ENCODE results near the gene GAS7.

GAS7 gene

DNA sequence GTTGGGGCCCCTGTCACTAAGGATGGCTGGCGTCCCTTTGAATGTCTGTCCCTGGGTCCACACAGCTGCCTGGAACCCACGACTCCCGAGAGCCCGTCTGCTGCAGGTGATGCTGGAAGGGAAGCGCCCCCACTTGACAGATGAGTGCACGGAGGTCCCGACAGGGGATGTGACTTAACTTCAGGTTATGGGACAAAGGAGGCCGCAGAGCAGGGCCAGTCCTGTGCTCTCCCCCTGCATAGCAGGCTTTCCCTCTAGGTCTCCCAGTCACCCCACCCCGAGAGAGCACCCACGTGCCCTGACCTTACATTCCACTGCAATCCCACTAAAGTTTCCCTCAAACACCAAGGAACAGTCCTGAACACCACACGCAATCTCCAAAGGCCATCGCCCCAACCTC, 287.3 kb downstream of the GAS7 start:
- DNase-seq (ENCODE audit: low read depth): no peak

DNA sequence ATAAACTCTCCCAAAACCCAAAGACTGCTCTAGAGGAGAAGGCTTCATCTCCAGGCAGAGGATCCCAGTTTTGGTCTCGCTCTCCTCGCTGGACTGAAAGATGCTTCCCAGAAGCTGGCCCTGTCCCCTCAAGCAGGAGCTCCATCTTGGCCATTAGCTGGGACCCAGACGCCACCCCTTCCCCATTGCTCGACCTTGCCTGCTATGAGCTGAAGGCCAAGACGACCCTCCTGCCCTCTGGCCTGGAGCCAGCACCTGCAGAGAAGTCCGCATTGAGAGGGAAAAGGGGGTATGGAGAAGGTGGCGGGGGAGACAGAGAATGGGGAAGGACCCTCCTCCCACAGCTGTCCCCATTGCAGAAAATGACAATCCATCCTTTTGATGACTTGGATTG, 289.8 kb downstream of the GAS7 start:
- no peak for DNase-seq (ENCODE audit: low read depth)

DNA sequence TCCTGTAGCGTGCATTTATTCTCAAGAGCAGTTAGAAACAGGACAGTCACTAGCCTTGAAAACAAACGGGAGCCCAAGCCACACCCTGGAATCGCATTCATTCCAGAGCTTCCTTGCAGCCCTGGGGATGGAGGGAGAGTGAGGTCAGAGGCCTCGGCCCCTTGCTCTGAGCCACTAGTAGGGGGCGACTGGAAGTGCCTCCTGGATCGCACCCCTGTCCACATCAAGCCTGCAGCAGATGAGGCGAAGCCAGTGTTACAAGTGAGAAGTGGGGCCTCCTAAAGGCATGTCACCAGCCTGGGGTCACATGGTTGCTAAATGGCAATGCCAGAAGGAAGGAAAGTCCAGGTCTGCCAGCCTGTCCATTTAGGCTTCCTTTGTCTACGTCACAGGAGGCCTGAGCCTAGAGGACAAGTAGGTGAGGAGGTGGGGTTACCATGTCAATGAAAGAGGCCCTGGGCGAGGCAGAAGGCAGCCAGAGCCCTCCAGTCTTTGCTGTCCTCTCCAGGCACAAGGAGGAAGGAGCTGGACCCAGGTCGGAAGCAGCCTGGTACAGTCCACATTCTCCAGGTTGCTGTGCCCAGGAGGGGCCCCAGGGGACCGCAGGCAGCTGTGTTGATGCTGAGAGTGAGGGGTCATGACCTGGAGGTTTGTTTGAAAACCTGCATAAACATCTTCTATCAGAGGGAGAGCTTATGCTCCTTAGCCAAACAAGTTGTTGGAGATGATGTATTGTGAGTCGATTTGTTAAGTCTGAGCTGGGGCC, 290.3 kb downstream of the GAS7 start:
- no peak for DNase-seq (ENCODE audit: low read depth)

DNA sequence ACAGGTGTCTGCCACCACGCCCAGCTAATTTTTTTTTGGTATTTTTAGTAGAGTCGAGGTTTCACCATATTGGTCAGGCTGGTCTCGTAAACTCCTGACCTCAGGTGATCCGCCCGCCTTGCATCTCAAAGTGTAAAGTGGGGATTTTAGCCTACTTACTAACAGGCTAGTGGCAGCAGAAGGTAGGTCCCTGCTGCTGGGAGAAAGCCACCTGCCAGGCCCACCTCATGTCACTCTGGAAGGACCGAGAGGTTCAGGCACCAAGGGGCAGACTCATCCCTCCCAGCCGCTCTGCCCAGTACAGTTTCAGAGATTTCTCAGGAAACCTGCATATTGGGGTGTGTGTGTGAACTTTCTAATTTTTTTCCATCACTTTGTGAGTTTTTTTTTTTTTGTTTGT, 291.3 kb downstream of the GAS7 start:
- no peak for DNase-seq (ENCODE audit: low read depth)

DNA sequence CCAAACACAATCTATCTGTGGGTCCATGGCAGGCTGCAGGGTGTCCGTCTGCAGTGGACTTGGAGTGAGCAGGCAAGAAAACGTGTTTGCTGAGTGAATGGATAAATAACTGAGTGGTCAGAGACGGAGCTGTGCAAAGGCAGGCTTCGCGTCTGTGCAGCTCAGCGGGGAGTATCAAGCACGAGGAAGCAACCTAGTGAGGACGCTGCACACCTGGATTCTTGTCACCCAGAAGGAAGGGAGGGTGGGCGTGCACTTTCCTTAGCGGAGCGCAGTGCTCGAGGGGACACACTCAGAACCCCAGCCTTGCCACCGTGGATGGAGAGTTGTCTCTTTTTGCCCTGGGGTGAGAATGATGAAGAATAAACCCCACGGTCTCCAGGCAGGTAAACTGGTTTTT, 291.8 kb downstream of the GAS7 start:
- DNase-seq (ENCODE audit: low read depth): no peak

DNA sequence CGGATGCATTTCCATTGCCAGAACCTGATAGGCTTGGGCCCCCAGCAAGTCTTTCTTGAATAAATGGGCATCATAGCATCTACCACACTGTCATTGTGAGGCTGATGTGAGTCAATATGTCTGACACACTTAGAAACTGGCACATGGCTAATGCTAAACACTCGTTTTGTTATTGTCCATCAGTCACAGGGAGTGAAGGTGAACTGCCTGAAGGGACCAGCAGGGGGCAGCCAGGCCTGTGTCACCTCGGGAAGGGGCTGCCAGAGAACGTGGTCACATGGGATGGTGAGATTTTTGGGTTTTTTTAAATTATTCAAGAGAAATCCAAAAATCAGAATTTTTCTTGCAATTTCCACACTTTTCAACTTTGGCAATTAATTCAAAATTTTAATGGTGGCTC, 292.5 kb downstream of the GAS7 start:
- DNase-seq (ENCODE audit: low read depth): no peak

DNA sequence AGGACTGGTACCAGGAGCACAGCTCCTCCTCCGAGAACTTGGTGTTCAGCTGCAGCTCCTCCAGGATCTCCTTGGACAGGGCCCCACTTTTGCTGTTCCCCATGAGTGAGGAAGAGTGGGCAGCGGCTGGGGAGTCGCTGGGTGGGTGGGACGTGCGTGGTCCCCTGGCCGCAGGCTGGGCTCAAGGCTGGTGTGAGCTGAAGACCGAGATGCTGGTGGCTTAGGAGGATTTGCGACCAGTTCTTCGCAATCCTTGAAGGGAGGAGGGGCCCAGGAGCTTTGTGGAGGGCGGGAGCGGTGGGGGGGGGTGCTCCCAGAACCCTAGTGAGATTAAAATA, 293.4 kb downstream of the GAS7 start, which contains the start of gene RCVRN:
RCVRN (minus strand) TSS at position 194 of the 338 bp plus-strand sequence; CDS start at position 103, 91 bp downstream.
- DNase-seq (ENCODE audit: low read depth): no peak

DNA sequence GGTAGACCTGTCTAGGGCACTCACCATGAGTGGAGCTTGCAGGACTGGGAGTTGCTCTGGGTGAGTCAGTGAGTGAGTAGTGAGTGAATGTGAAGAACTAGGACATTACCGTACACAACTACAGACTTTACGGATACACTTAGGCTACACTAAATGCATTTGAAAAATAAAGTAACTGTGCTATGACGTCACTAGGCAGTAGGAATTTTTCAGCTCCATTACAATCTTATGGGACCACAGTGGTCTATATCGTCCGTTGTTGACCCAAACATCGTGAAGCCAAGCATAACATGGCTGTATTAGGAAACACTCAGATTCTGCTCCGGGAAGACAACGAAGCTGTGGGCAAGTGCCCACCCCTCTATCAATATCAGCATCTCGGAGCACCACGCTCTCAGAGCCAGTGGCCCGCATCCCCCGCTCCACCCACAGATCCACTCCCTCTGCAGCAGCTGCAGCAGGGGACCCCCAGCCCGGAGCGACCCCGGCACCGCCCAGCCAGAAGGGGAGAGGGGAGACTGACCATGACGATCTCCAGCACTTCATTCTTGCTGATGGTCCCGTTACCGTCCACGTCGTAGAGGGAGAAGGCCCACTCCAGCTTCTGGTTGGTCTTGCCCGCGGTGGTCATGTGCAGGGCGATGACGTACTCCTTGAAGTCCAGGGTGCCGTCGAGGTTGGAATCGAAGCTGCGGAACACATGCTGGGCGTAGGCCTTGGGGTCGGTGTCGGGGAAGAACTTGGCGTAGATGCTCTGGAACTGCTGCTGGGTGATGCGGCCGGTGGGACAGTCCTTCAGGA, 293.9 kb downstream of the GAS7 start:
- DNase-seq (ENCODE audit: low read depth): no peak

DNA sequence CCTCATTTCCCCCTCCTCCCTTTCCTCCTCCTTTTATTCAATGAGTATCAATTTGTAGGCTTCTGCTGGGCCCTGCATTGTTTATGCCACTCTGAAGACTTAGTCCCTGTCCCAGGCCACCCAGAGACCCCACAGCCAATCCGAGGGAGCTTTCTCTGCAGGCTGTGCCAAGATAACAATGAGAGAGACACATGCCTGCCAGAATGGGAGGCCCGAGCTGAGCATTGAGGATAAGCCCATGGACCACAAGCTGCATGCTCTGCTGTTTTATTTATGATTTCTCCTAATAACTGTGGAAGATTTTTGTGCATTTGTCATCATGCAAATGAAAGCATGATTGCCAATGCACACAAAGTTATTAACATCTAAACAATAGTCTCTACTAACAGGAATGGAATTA, 296.3 kb downstream of the GAS7 start:
- DNase-seq (ENCODE audit: low read depth): no peak

DNA sequence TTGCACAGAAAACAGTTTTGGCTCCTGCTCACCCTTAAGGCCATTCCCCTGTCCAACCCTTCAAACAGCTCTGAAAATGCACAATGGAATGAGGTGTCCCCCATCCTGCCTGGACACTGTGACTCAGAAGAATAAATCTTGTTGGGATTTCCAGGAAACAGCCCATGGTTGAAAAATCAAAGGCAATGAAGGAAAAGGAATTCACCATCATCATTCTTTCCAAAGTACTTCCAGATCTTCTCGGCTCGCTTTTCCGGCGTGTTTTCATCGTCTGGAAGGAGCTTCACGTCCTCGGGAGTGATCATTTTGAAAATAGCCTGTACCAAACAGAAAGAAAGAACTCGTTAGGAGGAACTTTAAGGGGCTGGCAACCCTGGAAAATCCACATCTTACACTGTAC, 297.6 kb downstream of the GAS7 start:
- no peak for DNase-seq (ENCODE audit: low read depth)

DNA sequence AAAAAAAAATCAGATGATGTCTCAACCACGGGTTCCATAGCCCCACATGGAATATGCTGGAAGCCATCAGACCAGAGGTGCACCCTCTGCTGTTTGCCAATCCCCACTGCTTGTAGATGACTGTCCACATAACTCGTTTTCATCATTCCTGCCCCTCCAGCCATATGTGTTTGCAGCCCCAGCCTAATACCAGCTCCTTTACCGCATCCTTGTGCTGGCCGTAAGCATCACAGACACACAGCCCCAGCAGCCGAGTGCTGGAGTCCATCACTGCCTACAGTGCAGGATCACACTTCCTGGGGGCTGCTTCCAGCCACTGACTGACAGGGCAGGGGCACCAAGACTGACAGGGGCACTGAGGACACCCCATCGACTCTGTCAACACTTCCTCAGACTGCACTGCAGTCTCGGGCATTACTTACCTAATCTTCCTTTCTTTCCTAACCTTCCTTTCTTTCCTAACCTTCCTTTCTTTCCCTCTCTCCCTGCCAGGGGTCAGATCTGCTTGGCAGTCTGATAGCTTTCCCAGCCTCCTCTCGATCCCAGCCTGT, 298.3 kb downstream of the GAS7 start:
- no peak for DNase-seq (ENCODE audit: low read depth)

DNA sequence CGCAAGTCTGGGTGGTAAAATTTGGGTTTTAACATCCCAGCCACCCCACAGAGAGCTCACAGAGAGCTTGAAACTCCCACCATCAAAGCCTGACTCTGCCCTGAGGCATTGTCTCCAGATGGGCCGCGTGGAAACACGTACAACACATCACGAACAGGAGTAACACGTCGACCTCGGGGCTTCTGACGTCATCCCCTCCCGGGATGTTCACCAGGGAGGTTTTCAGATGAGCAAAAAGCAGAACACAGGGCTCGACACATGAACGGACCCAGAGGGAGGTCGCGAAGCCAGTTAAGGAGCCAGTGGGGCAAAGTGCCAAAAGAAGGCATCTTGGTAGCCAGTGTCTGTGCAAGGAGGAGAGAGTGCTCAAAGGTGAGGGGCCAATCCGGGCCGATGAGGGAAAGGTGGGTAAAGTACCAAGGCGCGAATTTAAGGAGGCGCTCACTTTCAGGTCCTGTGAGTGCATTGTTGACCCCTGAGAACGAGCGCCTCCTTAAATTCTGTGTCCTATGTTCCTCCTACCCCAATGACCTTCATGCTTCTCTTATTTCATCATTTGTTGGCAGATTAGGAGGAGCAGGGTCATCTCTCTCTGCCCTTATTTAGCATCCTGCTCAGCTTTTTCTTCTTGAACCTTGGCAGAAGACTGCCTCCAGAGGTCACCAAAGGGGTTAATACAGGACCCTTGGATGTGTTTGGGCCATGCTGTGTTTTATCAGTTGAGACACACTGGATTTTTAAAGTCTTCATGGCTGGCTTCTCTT, 298.9 kb downstream of the GAS7 start:
- DNase-seq (ENCODE audit: low read depth): no peak

DNA sequence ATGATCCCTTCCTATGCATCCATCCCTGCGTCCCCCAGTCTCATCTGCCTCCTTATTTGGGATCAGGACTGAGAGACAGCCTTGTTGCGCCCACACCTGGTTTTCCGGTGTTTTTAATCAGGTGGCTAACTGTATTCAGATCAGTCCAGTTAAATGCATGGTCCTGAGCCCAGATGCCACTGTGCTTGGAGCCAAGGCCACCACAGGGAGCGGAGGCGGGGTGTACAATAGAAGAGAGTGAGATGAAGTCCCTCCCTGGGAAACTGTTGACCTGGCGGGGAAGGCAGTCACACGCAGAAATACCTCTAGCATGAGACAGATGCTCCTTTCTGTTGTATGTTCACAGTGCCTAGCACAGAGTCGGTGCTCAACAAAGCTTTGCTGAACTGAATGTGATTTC, 299.6 kb downstream of the GAS7 start:
- no peak for DNase-seq (ENCODE audit: low read depth)

DNA sequence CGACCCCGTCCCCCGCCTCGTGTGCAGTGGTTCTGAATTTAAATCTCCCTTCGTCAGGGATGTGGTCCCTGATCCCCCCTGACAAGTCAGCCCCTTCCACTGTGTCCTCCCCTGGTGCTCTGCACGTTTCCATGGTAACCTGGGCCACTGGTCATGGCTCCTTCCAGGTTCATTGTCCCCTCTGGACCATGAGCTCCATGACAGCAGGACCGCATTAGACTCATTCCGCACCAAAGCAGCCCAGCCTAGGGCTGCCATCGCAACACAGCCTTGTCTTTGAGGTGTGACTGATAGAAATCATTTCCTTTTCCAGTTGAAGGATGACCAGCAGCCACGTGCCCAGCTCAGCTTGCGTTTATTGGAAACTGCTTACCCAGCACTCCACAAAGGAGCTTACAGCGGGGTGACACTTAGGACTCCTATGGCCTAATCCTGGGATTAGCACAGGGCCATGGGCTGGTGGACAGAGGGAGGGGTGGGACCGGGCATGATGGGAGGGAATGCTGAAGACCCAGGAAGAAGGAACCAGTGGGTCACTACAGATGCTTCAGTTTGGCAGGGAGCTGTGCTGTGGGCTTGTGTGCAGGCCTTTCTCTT, 300.9 kb downstream of the GAS7 start:
- DNase-seq (ENCODE audit: low read depth): no peak

DNA sequence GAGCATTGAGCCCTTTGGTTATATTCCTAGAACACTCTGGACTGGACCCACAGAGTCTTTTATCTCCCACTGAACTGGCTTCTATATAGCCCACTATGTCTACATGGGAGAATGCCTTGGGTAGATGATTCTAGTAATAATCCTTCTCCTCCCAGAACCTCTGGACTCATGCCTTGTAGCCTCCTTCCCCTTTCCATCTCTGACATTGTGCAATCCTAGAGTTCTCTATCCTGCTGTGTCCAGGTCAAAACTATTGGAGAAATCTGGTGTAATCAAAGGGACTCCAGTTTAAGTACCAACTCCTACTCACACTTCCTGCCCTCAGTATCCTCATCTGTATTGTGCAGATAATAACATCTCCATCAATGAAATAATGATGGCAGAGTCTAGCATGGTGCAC, 302.5 kb downstream of the GAS7 start:
- DNase-seq (ENCODE audit: low read depth): no peak

DNA sequence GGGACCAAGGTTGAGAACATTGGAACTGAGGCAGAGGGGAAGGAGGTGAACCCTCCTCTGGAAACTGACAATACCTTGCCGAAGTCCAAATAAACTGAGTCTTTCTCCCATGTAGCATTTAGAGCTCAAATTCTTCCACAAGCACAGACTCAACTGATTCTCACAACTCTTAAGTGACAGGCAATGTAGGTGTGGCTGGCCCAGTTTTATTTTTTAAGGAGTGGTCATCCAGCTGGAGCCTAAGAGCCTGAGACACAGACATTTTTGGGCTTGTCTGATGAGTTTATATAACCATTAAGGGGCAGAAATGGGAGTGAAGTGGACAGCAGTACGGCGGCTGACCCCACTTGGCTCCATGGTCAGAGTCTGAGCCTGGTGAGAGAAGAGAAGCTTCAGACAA, 304.2 kb downstream of the GAS7 start:
- DNase-seq (ENCODE audit: low read depth): no peak

DNA sequence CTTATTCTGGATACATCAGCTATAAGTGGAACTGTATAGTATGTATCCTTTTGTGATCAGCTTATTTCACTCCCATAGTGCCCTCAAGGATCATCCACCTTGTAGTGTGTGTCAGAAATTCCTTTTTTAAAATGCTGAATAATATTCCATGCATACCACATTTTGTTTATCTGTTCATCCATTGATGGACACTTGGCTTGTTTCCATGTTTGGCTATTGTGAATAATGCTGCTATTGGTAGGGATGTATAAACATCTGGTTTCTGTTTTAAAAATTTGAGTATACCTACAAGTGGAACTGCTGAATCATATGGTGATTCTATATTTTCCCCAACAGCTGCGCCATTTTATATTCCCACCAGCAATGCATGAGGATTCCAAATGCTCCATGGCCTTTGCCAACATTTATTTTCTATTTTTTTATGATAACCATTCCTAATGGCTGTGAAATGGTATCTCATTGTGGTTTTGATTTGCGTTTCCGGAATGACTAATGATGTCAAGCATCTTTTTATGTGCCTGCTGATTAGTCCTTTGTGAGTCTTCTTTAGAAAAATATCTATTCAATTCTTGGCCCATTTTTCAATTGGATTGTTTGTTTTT, 304.9 kb downstream of the GAS7 start:
- no peak for DNase-seq (ENCODE audit: low read depth)

DNA sequence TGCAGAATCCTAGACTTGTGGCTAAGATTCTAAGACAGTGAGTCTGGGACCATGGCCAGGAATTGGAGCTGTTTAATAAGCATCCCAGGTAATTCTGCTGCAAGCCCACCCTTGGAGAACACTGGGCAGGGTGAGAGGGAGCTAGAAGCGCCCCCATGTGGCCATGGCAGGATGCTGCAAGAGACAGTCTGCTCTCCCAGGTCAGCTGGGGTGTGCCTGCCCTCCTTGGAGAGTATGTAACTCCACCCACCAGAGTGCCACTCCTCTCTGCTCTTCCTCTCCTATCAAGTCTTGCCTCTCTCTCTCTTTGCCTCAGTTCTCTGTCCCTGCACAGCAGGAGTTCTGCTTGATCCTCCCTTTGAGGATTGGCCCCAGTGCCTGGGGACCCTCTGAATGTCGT, 308.3 kb downstream of the GAS7 start:
- DNase-seq (ENCODE audit: low read depth): no peak

DNA sequence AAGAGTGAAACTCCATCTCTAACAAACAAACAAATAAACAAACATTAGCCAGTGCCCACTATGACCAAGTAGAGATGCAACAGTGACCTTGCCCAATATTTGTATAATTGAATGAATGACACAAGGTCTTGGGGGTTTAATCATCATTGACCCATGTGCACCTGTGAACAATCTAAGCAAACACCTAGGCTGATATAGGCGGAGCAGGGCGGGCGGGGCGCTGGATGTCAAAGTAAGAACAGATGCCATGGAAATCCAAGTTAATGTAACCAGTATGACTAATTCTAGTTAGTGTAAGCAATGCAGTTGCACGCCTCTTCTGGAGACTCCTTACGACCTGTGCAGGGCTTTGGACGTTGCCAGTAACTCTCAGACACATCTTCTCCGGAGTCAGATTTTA, 310.9 kb downstream of the GAS7 start:
- no peak for DNase-seq (ENCODE audit: low read depth)

DNA sequence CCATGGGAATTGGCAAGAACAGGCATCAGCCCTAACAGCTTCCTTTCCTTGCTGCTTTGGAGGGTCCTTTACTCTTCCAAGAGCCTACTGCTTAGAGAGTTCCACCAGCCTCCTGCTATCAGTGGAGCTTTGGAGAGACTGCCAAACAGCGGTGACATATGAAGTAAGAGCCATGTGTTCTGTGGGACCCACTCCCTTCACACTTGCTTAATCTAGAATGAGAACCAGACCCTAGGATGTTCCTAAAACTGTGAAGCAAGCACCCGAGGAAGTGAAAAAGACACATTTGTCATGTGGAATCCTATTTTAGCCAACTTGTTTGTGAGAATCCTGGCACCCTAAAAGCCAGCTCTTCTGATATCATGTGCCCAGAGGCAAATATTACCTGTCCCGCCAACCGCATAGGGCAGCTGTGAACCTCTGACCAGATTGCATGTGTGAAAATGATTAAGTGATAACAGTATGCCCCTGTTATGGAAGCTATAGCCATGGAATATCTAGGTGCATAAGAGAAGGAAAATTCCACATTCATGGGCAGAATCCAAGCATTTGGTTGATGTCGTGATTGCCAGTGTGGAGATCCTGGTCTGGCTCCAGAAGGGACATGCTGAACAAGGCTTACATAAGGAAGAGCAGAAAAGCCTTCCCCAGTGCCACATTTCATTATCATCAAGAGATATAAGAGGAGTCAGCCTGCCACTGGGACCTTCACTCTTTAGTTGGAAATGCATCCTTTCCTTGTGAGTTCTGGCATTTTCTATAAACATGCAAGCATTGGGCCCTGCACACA, 312.1 kb downstream of the GAS7 start:
- DNase-seq (ENCODE audit: low read depth): no peak

DNA sequence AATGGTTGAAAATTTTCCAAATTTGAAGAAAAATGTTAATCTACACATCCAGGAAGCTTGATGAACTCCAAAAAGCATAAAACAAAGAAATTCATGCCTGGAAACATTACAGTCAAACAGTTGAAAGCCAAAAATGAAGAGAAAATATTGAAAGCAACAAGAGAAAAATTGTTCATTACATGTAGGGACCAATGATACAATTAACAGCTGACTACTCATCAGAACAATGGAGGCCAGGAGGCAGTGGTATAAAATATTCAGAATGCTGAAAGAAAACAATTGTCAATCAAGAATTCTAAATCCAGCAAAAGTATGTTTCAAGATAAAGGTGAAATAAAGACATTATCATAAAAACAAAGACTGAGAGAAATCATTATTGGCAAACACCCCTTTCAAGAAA, 315.0 kb downstream of the GAS7 start:
- no peak for DNase-seq (ENCODE audit: low read depth)
